HT-29 (cell line): ENCODE measurements around the gene SMCR8. TPM values are rescaled to one million over a fixed set of nuclear protein-coding genes. Genes with fewer than 3 reads are reported as not detected.
"Not testable (repeated sequence)": the region's sequence is repeated elsewhere in the genome, so short reads cannot be mapped to it uniquely, and the experiment has no call there.

Experiments
- DNase-seq: peaks from one replicate; pipeline ENCODE4 v3.0.0-alpha.2; 2015; ENCODE audit warnings: low spot score
- total RNA-seq: library from RNA; depleted of rRNA; stranded (reverse); fragments of >200 nt; shearing (Covaris generic); gene quantifications from 2 replicates; pipeline ENCODE4 v1.2.3, GENCODE V29; 2014

The SMCR8 gene
- total RNA-seq, 1 experiment from 2014 or later: 10.7 TPM

DNA sequence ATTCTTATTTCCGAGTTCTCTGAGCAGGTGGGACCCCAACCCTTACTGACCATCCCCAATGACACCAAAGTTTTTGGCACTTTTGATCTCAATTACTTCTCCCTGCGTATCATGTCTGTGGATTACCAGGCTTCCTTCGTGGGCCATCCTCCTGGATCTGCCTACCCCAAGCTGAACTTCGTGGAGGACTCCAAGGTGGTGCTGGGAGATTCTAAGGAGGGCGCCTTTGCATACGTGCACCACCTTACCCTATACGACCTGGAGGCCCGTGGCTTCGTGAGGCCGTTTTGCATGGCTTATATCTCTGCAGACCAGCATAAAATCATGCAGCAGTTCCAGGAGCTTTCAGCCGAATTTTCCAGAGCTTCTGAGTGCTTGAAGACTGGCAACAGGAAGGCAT is 868 bp downstream of the SMCR8 start:
- DNase-seq: no peak

DNA sequence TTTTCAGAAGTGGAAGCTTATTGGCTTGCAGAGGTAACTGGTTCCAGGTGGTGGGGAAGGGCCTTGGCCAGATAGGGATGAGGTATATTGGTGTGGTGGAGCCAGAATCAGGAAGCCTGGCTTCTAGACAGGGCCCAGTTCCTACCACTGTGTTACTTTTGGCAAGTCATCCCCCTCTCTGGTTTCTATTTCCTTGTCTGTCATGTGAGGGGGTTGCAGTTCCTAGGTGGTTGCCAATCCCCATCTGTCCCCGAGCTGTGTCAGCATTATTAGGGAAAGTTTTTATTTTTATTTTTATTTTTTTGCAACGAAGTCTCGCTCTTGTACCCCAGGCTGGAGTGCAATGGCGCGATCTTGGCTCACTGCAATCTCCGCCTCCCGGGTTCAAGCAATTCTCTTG is 3.0 kb downstream of the SMCR8 start:
- no peak for DNase-seq

DNA sequence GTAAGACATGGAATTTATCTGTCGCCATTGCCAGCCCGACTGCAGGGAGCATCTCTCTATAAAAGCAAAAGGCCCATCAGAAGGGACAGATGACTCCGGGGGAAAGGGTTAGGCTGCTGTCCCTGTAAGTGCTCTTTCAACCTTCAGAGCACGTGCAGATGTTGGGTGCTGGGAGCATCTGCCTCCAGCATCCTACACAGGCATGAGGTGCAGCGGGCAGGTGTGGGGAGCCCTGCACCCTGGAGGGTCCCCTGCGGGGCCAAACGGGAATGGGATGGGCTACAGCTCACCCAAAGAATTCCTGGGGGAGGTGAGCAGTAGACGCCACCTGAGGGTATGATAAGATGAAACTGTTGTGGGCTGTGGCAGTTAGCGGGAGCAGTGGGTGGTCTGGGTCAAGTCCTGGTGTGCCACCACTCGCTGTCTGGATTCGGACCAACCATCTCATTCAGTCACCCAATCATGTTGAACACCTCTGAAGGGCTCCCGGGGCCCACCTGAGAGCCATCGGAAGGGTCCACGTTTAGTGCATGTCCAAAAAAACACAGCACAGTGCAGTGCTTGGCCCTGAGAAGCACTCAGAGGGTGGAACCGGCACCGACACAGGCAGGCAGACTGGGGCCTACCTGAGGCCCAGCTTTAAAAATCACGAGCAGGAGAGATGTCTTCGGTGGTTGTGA is 3.8 kb downstream of the SMCR8 start:
- DNase-seq: no peak

DNA sequence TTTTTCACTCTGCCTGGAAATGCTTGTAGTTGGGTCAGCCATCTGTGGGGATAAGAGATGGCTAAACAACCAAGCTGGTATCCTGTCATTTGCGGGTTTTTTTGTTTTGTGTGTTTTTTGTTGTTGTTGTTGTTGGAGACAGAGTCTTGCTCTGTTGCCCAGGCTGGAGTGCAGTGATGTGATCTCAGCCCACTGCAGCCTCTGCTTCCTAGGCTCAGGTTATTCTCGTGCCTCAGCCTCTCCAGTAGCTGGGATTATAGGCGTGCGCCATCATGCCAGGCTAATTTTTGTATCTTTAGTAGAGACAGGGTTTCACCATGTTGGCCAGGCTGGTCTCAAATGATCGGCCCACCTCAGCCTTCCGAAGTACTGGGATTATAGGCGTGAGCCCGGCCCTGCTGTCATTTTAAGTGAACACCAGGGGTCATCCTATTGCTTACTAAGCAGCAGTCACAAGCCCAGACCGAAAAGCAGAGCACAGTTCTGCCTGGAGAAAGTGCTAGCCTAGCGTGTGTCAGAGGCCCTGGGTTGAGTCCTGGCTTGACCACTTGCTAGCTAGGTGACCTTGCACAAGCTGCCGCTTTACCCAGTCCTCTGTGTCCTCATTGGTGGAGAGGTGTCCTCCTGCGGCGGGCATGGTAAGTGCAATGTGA is 4.6 kb downstream of the SMCR8 start:
- DNase-seq: no peak

DNA sequence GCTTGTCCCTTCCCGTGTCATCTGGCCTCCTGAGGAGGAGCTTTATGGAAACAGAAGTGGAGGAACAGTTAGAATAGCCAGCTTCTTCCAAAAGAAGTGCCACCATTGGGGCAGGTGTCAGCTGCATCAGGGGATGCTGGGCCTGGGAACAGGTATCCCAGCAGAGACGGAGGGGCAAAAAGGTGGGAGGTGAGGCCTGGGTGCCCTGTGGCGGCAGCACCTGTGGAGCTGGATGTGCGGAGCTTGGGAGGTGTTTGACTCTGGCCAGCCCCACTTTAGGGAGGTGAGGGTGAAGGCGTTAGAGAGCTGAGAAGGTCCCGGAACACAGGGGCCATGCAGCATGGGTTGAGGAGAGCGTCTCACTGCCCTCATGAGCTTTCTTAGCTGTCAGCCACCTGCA is 5.2 kb downstream of the SMCR8 start:
- no peak for DNase-seq

DNA sequence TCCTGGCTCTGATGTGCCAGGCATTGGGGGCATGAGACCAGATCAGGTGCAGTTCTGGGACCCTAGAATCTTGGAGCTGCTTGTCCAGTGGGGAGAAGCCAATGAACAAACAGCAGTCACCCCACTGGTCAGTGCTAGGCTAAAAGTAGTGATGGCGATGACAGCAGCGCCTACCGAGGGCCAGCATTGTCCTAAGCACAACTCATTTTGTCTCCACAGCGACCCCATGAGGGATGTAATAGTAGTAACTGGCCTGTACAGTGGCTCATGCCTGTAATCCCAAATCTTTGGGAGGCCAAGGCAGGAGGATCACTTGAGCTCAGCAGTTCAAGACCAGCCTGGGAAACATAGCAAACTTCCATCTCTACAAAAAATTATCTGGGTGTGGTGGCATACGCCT is 6.2 kb downstream of the SMCR8 start:
- DNase-seq: no peak

DNA sequence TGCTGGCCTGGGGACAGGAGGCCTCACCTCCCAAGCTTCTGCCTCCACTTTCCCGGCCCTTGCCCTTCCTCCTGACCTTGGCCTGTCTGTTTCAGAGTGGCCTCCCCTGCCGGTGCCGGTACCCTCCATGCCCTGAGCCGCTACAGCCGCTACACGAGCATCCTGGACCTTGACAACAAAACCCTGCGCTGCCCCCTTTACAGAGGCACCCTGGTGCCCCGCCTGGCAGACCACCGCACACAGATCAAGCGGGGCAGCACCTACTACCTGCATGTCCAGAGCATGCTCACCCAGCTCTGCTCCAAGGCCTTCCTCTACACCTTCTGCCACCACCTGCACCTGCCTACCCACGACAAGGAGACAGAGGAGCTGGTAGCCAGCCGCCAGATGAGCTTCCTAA is 7.4 kb downstream of the SMCR8 start:
- DNase-seq: no peak

DNA sequence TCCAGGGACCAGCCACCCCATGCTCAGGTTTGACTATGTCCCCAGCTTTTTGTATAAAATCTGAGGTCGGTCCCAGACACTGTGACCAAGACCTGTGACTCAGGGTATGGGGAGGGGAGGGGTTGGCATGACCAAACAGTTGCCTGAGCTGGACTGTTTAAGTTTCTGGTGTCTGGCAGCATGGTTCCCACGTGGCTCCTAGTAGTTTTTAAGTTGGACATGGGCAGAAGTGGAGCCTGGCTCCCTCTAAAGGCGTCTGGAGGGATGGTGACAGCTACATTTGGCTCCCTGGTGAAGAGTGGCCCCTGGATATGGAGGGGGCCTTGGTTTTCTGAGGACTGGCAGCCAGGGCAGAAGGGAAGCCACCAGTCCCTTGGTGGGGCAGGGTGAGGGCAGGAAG is 7.9 kb downstream of the SMCR8 start:
- peak; percentile 15 for DNase-seq

DNA sequence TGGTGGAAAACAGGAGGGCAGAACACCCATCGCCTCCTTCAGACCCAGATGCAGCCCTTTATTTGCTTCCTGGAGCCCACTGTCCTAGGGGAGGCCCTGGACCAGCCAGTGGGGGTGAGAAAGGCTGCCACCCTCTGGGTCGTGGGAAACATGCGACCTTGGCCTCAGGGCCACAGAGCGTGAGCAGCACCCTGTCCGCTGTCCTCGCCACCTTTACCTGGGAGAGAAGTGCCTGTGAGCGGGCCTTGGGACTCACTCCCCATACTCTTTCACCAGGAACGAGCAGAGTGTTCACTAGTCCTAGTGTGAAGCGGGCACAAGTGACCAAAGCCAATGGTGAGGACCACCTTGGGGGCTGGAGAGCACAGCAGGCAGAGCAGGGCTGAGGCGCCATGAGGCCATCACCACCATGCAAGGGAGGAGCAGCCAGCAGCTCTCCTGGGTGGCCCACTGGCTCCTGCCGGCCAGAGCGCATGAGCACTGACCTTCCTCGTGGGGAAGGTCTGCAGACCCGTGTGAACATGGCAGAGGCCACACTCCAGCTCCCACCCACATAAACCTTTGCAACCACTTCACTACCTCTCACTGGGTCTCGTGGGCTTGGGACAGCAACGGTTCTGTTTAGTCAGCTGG is 8.5 kb downstream of the SMCR8 start:
- no peak for DNase-seq

DNA sequence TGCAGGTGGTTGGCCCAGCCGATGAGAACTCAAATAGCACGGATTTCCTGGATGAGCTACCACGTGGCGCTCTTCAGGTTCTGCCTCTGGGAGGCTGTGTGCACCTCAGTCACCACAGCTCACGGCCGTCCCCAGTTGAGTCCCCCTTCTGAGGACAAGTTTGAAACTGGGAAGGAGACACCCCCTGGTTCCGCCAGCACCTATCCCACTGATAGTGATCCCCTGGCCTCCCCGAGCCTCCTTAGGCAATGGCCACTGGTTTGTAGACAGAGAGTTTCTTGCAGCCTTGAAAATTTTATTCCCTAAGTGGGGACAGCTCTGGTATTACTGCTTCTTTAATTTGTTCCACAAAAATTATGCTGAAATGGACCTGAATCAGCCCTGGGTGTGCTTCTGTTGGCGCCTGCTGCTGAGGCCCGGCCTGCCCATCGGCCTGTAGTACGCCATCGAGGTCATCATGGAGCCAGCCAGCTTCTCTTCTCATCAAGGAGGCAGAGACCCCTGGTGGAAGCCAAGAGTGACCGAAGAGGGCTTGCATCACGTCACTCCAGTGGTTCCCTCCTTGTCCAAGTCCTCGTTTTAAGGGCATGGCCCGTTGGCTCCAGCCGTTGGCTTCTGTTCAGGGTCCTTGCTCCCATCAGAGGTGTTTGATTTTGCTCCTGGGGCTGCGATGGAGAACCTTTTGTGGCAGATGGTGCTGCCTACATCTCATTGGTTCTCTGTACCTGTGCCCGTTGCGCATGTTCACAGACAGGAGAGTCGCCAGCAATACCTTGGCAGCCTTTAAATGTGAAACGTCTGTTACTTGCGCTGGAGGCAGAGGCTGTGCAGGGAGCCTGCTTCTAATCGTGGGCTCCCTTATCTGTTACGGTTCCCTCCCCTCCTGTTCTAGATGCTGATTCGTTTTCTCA is 9.3 kb downstream of the SMCR8 start:
- no peak for DNase-seq

DNA sequence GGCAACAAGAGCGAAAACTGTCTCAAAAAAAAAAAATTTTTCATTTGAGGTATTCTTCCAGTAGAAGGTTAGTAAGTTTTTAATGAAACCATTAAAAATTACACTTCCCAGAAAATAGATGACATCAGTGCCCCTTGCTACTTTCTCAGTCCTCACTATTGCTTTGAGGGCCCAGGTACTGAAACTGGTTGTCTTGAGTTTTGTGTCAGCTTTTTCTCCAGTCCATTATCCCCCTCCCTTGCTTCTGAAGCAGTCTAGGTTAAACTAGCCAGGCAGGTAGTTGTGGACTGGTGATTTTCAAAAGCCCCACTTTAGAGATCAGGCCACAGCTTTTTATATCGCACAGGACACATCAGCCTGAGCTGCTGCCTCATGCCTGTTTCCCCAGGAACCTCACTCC is 10.9 kb downstream of the SMCR8 start:
- DNase-seq: no peak

DNA sequence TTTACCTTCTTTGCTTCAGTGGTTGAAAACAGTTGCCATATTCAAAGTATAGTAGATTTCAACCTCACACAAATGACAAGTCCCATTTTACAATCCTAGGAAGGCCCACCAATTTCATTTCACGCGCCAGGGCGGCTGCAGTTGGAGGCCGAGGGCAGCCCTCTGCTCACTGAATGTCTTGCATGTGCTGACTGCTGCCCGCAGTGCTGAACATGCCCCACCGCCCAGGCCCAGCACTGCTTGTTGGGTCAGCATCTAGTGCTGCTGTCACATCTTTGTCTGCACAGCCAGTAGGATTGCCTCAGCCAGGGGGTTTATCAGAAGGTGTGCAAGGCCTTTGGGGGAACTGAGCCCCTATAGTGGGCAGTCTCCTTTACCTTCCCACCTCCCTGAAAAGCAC is 11.5 kb downstream of the SMCR8 start:
- DNase-seq: no peak

DNA sequence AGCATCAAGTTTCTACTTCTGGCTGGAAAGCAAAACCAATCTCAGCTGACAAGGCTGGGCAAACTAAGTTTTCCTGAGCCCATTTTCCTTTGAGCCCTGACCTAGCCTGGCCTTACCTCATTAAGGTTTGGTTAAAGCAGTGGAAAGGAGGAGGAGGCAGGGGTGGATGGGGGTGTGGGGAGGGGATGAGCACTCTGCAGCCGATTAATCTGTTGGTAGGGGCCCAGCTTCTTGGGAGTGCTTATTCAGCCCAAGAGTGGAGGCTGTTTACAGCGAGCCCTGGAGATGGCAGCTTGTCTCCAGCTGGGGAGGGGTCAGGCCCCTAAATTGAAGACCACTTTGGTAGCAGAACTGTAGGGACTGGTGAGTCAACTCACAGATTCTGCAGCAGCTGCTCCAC is 12.0 kb downstream of the SMCR8 start:
- no peak for DNase-seq

DNA sequence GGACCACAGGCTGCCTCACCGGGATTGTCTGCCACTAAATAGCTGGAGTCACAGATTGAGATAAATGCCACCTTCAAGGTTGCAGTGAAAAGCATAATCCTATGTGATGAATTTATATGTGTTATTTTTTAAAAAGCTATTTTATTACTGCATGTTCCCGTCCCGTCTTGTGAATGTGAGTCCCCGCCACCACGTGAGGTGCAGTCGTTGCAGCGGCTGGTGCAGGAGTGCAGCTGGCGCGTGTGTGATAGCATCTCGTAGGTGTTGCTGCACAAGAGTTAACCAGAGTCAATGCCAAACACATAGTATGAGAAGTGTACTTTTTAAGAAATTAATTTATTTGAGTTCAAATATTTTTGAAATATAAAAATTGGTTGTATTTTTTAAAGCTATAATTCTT is 12.5 kb downstream of the SMCR8 start:
- DNase-seq: no peak

DNA sequence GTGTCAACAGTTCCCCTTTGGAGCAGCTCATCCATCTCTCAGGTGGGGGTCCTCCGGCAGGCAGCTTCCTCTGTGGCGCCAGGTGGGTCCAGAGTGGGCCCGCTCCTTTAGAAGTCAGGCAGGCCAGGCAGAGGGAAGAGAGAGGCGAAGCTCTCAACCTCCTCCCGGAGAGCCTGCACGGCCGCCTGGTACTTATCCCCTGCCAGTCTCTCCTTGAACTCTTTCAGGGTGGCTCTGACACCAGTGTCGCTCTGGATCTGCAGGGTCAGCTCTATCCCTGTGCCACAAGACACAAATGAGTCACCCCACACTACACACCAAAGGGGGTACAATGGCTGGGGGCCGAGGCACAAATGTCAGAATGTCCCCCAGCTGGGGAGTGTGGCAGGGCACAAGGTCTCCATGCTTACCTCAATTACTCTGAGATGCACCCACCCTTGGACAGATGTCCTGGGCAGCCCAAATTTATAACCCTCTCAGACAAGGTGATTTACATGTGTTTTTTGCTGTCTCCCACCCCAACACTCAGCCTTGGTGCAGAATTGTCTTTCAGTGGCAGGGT is 13.6 kb downstream of the SMCR8 start:
- no peak for DNase-seq

DNA sequence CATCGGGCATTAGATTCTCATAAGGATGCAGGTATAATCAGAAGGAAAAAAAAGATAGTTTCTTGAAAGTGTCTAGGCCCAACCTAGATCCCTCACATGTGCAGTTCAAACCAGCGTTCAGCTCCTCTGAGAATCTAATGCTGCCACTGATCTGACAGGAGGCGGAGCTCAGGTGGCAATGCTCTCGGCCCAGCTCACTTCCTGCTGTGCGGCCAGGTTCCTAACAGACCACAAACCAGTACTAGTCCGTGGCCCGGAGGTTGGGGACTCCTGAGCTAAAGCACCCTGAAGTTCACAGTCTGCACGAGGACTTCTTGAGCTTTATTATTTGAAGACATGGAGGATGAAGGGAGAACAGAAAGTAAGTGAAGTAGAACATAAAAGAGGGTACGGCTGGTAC is 16.8 kb downstream of the SMCR8 start:
- no peak for DNase-seq

DNA sequence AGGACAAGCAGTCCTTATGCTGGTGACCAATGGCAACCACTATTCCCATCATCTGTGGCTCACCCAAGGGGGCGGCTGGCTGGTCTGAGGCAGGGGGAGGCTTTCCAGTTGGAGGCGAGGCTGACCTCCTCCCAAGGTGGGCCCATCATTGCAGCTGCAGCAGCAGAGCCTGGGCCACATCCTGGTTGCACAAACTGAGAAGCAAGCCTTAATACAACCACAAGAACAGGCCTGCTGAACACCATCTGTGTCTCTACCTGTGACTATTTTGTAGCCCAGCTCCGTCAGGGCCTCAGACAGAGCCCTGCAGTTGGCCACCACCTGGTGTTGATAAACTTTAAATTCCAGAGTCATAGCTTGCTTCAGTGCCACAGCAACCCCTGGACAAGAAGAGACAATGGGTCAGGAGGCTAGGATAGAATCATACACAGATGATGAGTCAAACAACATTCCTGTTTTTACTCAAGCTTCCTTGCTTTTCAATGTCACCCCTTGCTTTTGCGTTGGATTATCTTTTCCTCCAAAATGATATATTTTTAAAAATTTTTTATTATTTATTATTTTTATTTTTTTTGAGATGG is 17.9 kb downstream of the SMCR8 start:
- no peak for DNase-seq

DNA sequence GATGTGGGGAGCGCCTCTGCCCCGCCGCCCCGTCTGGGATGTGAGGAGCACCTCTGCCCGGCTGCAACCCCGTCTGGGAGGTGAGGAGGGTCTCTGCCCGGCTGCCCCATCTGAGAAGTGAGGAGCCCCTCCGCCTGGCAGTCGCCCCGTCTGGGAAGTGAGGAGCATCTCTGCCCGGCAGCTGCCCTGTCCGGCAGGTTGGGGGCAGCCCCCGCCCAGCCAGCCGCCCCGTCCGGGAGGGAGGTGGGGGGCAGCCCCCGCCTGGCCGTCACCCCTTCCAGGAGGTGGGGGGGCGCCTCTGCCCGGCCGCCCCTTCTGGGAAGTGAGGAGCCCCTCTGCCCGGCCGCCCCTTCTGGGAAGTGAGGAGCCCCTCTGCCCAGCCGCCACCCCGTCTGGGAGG is 23.1 kb downstream of the SMCR8 start:
- DNase-seq: not testable (repeated sequence)

DNA sequence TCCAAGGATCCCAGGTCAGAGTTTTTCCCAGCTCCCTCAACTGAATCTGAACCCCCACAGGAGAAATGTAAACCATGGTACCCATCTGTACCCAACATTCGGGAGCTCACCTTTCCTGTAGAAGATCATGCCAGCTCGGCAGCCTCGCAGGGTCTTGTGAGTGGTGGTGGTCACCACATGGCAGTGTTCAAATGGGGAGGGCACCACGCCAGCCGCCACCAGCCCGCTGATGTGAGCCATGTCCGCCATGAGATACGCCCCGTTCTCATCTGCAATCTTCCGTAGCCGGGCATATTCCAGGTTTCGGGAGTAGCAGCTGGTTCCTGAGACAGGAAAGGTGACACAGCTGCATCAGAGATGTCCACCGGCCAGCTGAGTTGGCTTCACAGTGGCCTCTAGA is 24.8 kb downstream of the SMCR8 start:
- no peak for DNase-seq

DNA sequence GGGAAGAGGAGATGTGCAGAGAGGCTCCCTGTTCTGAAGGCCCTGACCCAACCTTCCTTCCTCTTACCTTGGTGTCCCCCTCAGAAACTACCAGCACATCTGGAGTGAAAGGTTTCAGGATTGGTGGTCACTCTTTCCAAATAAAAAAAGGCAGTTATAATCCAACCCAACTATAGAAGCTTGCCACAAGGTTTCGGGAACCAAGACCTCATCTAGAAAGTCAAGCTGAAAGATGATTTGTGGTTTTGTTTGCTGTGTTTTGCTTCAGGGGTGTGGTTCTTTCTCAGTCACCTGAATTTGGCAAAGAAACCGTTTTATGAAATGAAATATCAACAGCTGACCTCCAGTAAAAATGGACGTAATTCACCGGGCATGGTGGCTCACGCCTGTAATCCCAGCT is 28.9 kb downstream of the SMCR8 start:
- no peak for DNase-seq

DNA sequence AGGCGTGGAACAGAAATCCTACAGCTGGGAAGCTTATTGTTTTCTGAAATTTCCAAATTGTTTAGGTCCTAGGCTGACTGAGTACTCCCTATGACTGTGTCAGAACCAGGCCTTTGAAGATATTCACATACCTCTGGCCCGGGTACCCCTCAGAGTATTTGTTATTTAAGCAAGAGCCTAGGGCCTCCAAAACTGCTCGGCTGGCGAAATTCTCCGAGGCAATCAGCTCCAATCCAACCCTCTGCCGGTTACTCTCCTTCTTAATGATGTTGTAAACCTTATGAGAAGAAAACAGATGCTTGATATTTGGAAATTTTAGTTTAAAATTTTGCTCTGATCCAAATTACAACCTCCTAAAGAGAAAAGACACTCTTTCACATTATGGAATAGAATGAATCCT is 38.4 kb downstream of the SMCR8 start:
- no peak for DNase-seq

DNA sequence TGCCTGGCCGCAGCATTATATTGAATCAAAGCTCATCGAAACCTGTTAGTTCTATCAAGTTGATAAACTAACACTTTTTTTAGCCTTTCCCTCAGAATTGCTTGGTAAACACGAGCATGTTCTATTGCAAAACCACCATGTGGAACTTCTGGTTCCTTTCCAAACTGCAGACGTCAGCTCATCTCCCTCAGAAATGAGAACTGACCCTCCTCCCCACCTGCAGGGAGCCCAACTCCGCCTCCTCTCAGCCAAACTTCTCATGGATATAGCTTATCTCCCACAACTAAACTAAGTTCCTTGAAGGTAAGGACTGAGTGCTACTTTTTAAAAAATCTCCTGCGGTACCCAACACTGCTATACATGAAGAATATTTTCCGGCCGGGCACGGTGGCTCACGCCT is 41.5 kb downstream of the SMCR8 start:
- no peak for DNase-seq
